Mammary epithelial cell (primary cell): Measurements from ENCODE around the gene COL20A1.

Experiments
- CTCF ChIP-seq, 2 donors: IDR thresholded peaks in 1 of 2; conservative IDR thresholded peaks in 1 of 2; 2 replicates each; pipeline ENCODE4 v1.5.1; 2011 to 2012; ENCODE audit warnings: inconsistent platforms in 2 of 2, low read length in 2 of 2, mild to moderate bottlenecking in 2 of 2, control low read depth in 1 of 2, low read depth in 1 of 2; ENCODE audit not compliant: insufficient read depth in 1 of 2; ENCODE audit errors: extremely low read depth in 1 of 2
- EZH2 ChIP-seq: IDR thresholded peaks from 2 replicates; pipeline ENCODE4 v1.6.1; 2012; ENCODE audit warnings: low read length, inconsistent platforms, borderline replicate concordance

- no peak for TF ChIP-seq CTCF (conservative IDR thresholded peaks at IDR 0.05 in 1 of 2, IDR thresholded peaks at IDR 0.05 in 1 of 2; ENCODE audit: extremely low read depth in 1 of 2, insufficient read depth in 1 of 2, low read depth in 1 of 2, low read length in 2 of 2)
- TF ChIP-seq EZH2: no peak
These were observed 38.2 kb upstream of the COL20A1 start for GRCh38 chr20:63254606-63255384.
